ENCODE results near the gene METTL15. TPM values are rescaled to one million over a fixed set of nuclear protein-coding genes. Genes with fewer than 3 reads are reported as not detected.
A peak's percentile ranks its signal among the peaks of the same experiment; 100 is the strongest.
"Not testable (repeated sequence)": the region's sequence is repeated elsewhere in the genome, so short reads cannot be mapped to it uniquely, and the experiment has no call there.

Gene METTL15
- total RNA-seq (2014; rRNA removed; shearing (Covaris generic)) = 20.6 and 26.8 TPM in 2 replicates
- polyA plus RNA-seq (2014; cell fraction: nucleus; rRNA removed) = 12.1 and 13.3 TPM in 2 replicates

DNA sequence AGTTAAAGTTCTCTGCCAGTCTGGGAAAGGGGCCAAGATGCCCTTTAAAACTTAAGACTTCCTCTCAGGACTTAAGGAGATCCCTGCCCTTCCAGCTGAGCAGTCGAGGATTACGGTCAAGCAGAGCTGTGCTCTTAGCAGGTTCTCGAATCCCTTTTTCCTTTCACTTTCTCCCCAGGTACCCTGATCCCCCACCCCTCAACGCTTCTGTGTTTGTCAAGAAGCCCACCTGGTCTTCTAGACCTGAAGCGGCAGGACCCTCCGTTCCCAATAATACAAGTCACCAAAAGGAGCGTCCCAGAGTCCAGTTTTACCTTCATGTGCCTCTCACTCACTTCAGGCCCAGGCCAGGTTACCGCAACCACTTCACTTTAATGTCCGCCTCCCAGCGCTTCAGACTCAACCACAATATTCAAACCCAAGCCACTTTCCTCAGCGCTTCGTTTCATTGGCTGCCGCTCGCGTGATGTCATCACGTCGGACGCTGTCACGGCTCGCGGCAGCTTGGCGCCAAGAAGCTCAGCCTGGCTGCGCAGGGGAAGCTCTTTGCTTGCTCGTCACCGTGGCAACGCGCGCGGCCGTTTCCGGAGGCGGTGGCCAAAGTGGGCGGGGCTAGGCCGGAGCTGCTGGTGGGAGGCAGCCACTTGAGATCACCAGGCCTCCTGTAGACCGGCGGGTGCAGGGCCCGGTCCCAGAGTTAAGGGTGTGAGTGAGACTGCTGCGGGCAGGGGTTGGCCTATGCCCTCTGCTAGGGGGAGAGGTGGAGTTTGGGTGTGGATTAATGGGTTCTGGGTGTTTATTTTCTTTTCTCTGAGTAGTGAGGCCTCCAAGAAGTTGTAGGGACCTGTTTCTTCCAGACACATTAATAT lies at the start of gene METTL15, which contains the start of gene KIF18A:
METTL15 (plus strand) TSS at position 639 of the 869 bp plus-strand sequence. CDS start 4,947 bp downstream, outside the sequence.
KIF18A (minus strand) TSS at position 407 of the 869 bp plus-strand sequence. CDS start 10,209 bp downstream, outside the sequence.
- DNase-seq (ENCODE audit: extremely low read depth, low read depth) = peak; percentile 97

- DNase-seq (ENCODE audit: extremely low read depth, low read depth) = no peak
These were observed 36.9 kb upstream of the METTL15 start for GRCh38 chr11:28071305-28071704.

DNA sequence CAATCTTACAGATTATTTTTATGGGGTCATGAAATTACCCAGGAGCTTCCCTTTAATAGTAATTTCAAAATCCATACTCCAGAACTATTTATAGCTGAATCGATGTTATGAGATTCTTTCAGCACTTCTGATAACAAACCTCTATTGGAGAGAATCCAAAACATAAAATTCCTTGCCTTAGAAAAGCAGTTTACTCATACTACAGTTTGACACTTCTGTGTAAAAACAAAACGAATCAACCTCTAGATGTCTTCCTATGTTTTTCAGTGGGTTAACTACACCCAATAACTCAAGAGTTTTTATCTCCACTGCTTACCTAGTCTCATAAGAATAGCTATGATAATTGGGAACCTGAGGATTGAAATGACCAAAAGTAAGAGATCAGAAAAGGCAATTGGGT lies 35.9 kb upstream of the METTL15 start:
- no peak for DNase-seq (ENCODE audit: extremely low read depth, low read depth)

DNA sequence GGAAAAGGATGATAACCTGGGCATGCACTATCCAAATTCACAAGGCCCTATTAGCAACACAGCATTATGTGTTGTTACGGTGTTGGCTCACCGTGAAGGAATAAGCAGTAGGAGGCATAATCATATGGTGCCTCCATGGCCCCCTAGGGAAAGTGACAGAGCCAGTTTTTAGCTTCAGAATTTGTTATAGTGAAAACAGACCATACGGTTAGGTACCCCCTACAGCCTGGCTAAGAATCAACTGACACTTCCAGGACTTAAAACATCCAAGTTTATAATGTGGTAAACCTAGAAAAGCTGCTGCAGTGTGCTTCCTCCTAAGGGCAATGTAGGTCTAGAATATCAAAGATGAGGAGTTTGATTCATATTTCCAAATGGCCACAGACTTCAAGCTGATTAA lies 30.7 kb upstream of the METTL15 start:
- DNase-seq (ENCODE audit: extremely low read depth, low read depth) = no peak

DNA sequence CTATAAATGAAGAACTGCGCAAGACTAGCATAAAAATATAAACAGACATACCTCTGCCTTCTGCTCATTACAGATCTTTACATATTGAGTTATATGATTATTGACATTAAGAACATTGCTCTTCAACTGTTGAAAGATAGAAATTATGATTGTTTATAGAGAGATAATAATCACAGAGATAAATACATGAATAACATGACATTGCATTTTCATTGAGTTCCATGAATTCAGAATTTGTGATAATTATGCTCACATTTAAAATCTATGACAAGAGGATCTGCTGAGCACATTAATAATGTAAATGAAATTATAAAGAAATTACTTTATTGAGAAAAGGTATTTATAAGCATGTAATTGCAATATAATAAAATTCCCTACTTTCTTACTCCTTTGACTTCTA lies 25.1 kb upstream of the METTL15 start:
- no peak for DNase-seq (ENCODE audit: extremely low read depth, low read depth)

GRCh38 chr11:28086569-28086968 lies 21.6 kb upstream of the METTL15 start:
- DNase-seq (ENCODE audit: extremely low read depth, low read depth) = no peak

- DNase-seq (ENCODE audit: extremely low read depth, low read depth) = not testable (repeated sequence)
These were observed 21.0 kb upstream of the METTL15 start for GRCh38 chr11:28087192-28087591.

DNA sequence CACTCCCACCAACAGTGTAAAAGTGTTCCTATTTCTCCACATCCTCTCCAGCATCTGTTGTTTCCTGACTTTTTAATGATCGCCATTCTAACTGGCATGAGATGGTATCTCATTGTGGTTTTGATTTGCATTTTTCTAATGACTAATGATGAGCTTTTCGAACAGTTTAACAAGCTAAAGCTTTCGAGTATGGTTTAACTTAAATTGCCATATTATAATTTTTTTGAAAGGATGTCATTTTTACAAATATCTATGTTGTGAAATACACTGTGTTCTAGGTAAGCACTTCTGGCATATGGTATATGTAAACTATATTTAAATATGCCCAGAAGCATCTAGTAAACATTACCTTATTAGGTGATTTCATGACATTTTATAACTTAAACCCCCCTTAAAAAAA lies 20.5 kb upstream of the METTL15 start:
- DNase-seq (ENCODE audit: extremely low read depth, low read depth) = not testable (repeated sequence)

- DNase-seq (ENCODE audit: extremely low read depth, low read depth) = no peak
These were observed 18.8 kb upstream of the METTL15 start for GRCh38 chr11:28089378-28089777.

DNA sequence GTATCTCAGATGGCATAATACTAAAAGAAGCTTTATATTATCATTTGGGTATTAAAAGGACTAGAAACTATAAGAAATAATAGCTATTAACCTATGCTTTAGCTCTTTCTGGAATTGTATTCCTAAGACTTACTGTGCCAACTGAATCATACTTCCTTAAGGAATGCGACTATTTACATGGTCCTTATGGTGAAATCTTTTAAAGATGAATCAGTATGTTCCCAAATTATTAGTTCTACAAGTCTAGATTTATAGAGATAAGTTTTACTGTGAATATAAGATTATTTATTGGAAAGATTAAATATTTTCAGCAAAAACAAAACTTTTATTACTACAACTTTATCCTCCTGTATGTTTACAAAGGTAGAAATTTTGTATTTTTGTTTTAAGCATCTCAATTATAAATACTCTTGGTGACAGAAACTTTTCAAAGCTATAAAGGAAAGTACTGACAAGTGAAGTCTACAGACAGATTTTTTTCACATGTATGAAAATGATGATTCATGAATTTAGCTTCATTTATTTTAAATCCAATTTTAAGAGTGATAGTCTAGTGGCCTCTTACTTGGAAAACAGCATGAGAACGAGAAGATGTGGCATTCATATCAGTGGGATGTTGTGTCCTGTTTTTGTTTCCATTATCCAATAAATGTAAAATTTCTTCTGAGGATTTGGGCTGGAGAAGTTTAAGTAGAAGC lies 18.0 kb upstream of the METTL15 start:
- DNase-seq (ENCODE audit: extremely low read depth, low read depth) = no peak

GRCh38 chr11:28092786-28093185 lies 15.4 kb upstream of the METTL15 start:
- DNase-seq (ENCODE audit: extremely low read depth, low read depth) = no peak

GRCh38 chr11:28098257-28098656 lies 9.9 kb upstream of the METTL15 start:
- DNase-seq (ENCODE audit: extremely low read depth, low read depth) = no peak

DNA sequence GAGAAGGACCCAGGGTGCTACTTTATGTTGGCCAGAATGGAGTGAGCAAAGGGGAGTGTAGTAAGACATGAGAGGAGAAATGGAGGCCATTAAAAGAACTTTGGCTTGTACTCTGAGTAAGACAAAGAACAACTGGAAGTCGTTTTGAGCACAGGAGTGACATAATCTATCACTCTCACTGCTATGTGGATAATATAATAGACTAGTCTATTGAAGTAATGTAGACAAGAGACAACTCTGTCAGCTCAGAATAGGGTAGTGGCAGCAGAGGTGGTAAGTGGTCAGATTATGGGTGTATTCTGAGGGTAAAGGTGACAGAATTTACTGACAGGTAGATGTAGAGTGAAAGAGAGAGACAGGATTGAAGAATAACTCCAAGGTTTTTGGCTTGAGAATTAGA lies 8.5 kb upstream of the METTL15 start:
- no peak for DNase-seq (ENCODE audit: extremely low read depth, low read depth)

DNA sequence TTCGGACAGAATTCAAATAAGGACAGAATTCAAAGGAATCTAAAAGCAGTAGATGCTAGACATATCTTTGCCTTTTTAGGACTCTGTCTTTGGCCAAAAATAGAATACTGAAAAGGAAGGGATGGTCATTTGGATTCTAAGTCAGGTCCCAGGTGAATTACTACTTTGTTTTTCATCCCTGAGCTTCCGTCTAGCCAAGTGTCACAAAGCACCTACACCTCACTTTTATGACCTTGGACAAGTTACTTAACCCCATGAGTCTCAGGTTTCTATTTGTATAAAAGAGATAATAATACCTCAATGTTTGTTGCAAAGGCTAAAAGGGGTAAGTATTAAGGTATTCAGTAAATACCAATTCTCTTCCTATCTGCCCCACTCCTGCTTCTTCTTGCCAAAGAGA lies 7.5 kb upstream of the METTL15 start:
- no peak for DNase-seq (ENCODE audit: extremely low read depth, low read depth)

DNA sequence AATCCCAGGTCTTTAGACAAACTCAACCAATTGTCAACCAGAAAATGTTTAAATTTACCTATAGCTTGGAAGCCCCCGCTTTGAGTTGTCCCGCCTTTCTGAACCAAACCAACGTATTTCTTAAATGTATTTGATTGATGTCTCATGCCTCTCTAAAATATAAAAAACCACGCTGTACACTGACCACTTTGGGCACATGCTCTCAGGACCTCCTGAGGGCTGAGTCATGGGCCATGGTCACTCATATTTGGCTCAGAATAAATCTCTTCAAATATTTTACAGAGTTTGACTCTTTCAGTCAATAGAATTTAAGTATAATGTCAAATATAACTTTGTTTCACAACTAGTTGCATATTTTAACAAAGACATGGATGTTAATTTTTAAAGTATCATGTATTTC lies 5.9 kb upstream of the METTL15 start:
- DNase-seq (ENCODE audit: extremely low read depth, low read depth) = not testable (repeated sequence)

GRCh38 chr11:28104425-28104824 lies 3.8 kb upstream of the METTL15 start:
- no peak for DNase-seq (ENCODE audit: extremely low read depth, low read depth)

DNA sequence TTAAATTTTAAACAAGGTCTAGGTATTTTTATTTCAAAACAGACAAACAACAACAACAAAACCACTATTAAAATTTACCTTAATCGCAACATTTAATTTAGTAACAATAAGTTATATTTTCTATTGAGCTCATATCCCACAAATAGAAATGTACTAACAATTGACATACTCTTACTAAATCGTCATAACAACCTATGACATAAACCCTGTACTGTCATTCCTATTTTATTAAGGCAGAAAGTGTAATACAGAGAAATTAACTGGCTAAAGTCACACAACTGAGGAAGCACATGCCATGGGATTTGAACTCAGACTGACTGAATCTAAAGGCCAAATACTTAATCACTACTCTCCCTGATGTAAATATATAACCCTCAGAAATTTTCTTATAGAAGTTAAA lies 3.2 kb upstream of the METTL15 start:
- no peak for DNase-seq (ENCODE audit: extremely low read depth, low read depth)

- no peak for DNase-seq (ENCODE audit: extremely low read depth, low read depth)
These were observed 2.3 kb upstream of the METTL15 start for GRCh38 chr11:28105869-28106268.

DNA sequence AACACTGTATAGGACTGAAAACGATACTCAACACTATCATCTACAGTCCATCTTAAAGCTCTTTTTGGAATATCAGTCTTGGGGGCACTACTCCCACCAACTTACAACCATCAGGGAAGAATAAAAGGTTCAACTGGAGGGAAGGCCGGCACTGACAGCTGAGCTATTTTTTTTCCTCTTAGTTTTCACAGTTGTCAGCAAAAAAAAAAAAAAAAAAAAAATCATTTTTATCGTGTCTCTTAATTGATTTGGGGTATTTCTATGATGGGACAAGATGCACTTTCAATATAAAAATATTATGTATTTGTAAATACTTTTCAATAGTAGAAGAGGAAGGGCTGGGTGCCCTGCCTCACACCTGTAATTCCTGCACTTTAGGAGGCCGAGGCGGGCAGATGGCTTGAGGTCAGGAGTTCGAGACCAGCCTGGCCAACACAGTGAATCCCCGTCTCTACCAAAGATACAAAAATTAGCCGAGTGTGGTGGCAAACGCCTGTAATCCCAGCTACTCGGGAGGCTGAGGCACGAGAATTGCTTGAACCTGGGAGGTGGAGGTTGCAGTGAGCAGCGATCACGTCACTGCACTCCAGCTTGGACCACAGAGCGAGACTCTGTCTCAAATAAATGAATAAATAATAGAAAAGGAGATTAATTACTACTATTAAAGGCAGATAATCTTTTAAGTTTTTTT lies 1.7 kb upstream of the METTL15 start:
- DNase-seq (ENCODE audit: extremely low read depth, low read depth) = no peak

DNA sequence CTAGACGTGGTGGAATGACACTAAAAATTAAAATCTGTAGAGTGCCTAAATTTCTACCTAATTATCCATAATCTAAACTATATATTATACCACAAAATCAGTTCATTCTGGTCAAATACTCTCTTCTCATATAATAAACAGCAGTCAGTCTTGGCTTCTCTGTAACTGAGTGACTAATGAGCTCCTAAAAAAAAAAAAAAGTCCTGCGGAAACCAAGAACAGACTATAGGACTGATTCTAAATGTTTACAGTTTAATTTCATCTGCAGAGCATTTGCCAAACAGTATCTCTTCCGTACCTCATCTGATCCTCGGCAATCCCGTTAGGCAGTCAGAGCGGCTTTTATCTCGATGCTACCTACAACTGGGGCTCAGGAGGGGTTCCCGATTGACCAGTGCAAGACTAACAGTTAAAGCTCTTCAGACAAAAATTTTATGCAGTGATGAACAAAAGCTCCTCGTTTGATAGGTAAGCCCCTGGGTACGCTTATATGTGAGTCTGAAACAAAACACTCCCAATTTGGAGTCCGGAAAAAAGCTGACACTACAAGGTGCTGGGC lies 918 bp upstream of the METTL15 start:
- DNase-seq (ENCODE audit: extremely low read depth, low read depth) = no peak

DNA sequence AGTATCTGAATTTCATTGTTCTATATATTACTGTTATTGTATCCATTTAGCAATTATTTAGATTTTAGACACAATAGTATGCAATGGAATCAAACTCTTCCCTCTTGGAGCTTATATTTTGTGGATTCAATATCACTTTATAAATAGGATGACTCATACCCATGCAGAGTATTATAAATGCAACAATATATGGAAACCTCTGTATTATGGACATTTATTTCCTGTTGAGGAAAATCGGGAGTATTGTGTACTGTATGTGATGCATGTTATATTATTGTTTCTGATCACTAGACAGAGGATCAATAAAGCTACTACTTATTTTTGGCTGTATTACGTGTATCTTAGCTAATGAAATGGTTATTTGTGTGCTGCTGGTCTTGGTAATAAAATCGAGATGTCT lies 770 bp downstream of the METTL15 start:
- DNase-seq (ENCODE audit: extremely low read depth, low read depth) = no peak

Data from NCI-H460 (cell line).